ENCODE results near the gene CADM4.
"Not testable (repeated sequence)": the region's sequence is repeated elsewhere in the genome, so short reads cannot be mapped to it uniquely, and the experiment has no call there.

CADM4 gene

DNA sequence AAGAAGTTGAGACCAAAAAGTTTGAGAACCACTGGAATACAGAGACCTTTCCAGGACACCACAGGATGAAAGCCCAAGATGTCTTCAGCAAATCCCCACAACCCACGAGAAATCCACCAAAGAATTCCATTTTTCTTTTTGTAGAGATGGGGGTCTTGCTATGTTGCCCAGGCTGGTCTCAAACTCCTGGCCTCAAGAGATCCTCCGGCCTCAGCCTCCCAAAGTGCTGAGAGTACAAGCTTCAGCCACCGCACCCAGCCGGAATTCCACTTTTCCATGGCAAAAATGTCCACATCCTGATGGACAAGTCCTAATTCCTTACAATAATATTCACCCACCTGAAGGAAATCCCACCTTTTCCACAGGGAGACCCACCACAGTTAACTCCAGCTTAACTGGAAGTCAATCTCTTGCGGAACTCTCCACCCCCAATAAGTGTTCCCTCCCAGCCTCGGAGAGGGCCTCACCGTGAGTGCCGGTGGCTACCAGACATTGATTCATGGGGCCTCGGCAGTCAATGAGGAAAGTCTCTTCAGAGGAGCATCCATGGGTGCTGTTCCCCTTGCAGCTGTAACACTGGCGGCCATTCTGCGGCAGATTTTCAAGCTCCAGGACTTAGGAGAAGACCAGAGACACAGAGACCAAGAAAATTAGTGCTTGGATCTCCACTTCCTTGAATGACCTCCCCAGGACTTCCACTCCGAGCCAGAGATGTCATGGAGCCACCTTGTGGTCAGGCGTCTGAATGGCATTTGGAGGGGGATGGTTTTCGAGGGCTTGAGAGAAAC lies 12.3 kb upstream of the CADM4 start:
- Histone ChIP-seq H3K9me3 (ENCODE audit: control insufficient read depth, insufficient read depth, low read length) (no peaks in the 10 kb centered on the region), H3K36me3 (ENCODE audit: insufficient read depth, low read length) (no peaks in the 10 kb centered on the region; the same call in 1 of the 2 replicates), H3K9ac (ENCODE audit: low read depth, low read length) (no peak overlapping the region), H3K4me1 (ENCODE audit: insufficient read depth, low read length) (no peaks in the 10 kb centered on the region)

- H3K9ac ChIP-seq (ENCODE audit: low read depth, low read length); H3K9me3 ChIP-seq (ENCODE audit: control insufficient read depth, insufficient read depth, low read length); H3K4me1 ChIP-seq (ENCODE audit: insufficient read depth, low read length); H3K36me3 ChIP-seq (ENCODE audit: insufficient read depth, low read length): not testable (repeated sequence)
Observed at GRCh38 chr19:43650276-43650675, 10.6 kb upstream of the CADM4 start.

- Histone ChIP-seq H3K9me3 (ENCODE audit: control insufficient read depth, insufficient read depth, low read length) (no peaks in the 10 kb centered on the region), H3K9ac (ENCODE audit: low read depth, low read length) (no peak overlapping the region), H3K4me1 (ENCODE audit: insufficient read depth, low read length) (no peaks in the 10 kb centered on the region), H3K36me3 (ENCODE audit: insufficient read depth, low read length) (no peaks in the 10 kb centered on the region)
Observed at GRCh38 chr19:43649514-43649913, 9.9 kb upstream of the CADM4 start.

- no peaks in the 10 kb centered on the region for H3K9me3 ChIP-seq (ENCODE audit: control insufficient read depth, insufficient read depth, low read length)
- H3K36me3 ChIP-seq (ENCODE audit: insufficient read depth, low read length) = no peaks in the 10 kb centered on the region
- H3K9ac ChIP-seq (ENCODE audit: low read depth, low read length) = no peak overlapping the region
- H3K4me1 ChIP-seq (ENCODE audit: insufficient read depth, low read length) = no peaks in the 10 kb centered on the region
Observed at GRCh38 chr19:43648633-43649032, 9.0 kb upstream of the CADM4 start.

- H3K36me3 ChIP-seq (ENCODE audit: insufficient read depth, low read length) = no peaks in the 10 kb centered on the region
- H3K9me3 ChIP-seq (ENCODE audit: control insufficient read depth, insufficient read depth, low read length) = no peaks in the 10 kb centered on the region
- H3K9ac ChIP-seq (ENCODE audit: low read depth, low read length) = no peak overlapping the region
- H3K4me1 ChIP-seq (ENCODE audit: insufficient read depth, low read length) = no peaks in the 10 kb centered on the region; the same call in 1 of the 2 replicates
Observed at GRCh38 chr19:43644181-43644580, 4.5 kb upstream of the CADM4 start.

DNA sequence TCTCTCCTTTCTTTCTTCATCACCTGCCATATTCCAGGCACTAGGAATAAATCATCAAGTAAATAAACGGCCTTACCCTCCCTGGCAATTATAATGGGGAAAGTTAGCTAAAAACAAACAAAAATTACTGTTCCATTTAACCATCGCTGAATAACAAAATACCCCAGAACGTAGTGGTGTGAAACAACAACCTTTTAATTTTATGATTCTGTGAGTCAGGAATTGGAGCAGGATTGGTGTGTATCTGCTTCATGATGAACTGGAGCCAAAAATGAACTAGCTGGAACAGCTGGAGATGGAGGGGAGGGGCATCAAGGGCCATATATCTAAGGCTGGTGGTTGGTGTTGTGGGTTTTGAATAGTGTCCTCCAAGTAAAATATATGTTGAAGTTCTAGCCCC lies 3.7 kb upstream of the CADM4 start:
- peaks cover 5% of the 10 kb centered on the region; the same call in 1 of the 2 replicates for H3K4me1 ChIP-seq (ENCODE audit: insufficient read depth, low read length)
- H3K9me3 ChIP-seq (ENCODE audit: control insufficient read depth, insufficient read depth, low read length) = no peaks in the 10 kb centered on the region
- H3K36me3 ChIP-seq (ENCODE audit: insufficient read depth, low read length) = no peaks in the 10 kb centered on the region
- H3K9ac ChIP-seq (ENCODE audit: low read depth, low read length) = no peak overlapping the region

GRCh38 chr19:43642531-43642930 lies 2.9 kb upstream of the CADM4 start:
- H3K9ac ChIP-seq (ENCODE audit: low read depth, low read length) = no peak overlapping the region
- no peaks in the 10 kb centered on the region for H3K36me3 ChIP-seq (ENCODE audit: insufficient read depth, low read length)
- peaks cover 6% of the 10 kb centered on the region; the same call in 1 of the 2 replicates for H3K4me1 ChIP-seq (ENCODE audit: insufficient read depth, low read length)
- no peaks in the 10 kb centered on the region for H3K9me3 ChIP-seq (ENCODE audit: control insufficient read depth, insufficient read depth, low read length)

DNA sequence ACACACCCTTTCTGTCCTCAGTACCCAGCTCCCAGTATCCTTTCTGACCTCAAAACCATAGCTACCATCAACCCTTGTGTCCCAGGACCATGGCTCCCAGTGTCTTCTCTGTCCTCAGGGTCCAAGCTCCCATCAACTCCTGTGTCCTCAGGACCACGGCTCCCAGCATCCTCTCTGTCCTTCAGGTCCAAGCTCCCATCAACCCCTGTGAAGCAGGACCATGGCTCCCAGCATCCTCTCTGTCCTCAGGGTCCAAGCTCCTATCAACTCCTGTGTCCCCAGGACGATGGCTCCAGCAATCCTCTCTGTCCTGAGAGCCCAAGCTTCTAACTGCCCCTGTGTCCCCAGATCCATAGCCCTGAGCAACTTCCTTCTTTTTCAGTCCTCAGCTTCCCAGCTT lies 1.7 kb upstream of the CADM4 start:
- no peak overlapping the region for H3K9ac ChIP-seq (ENCODE audit: low read depth, low read length)
- no peaks in the 10 kb centered on the region for H3K36me3 ChIP-seq (ENCODE audit: insufficient read depth, low read length)
- no peaks in the 10 kb centered on the region for H3K9me3 ChIP-seq (ENCODE audit: control insufficient read depth, insufficient read depth, low read length)
- peaks cover 7% of the 10 kb centered on the region for H3K4me1 ChIP-seq (ENCODE audit: insufficient read depth, low read length)

DNA sequence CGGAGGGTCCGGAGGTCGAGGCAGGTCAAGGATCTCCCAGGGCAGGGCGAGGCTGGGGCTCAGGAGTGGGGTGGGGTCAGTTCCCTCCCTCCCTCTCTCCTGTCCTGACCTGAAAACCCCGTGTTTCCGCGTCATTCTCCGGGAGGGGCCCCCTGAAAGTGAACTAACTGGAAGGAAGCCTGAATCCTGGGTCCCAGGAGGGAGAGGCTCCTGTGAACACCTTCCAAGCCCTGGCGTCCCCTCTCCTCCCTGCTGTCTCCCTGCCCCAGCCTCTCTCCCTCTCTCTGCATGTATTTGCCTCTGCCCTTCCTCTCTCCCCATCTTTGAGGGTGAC lies 741 bp upstream of the CADM4 start:
- Histone ChIP-seq H3K4me1 (ENCODE audit: insufficient read depth, low read length) (peaks cover 13% of the 10 kb centered on the region), H3K9me3 (ENCODE audit: control insufficient read depth, insufficient read depth, low read length) (no peaks in the 10 kb centered on the region), H3K9ac (ENCODE audit: low read depth, low read length) (peak overlapping the region; percentile 71; the same call in 1 of the 2 replicates), H3K36me3 (ENCODE audit: insufficient read depth, low read length) (no peaks in the 10 kb centered on the region)

DNA sequence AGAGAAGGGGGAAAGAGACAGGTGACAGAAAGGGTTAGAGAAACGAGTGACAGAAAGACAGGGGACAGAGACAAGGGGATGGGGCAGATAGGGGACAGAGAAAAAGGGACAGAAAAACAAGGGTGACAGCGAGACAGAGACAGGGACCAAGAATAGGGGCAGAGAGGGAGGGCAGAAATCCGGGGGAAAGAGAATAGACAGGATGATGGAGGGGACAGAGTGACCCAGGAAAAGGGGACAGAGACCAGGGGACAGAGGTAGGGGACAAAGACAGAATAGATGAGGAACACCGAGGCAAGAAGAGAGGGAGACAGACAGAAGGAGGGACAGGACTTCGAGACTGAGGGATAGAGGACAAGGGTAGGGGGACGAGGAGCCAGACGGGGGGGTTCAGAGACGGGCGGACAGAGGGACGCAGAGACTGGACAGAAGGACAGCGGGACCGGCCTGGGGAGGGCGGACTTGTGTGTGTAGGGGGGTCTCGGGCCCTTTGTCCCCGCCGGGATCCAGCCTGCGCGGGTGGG lies 593 bp downstream of the CADM4 start:
- no peaks in the 10 kb centered on the region for H3K36me3 ChIP-seq (ENCODE audit: insufficient read depth, low read length)

GRCh38 chr19:43638214-43638994 lies 1.2 kb downstream of the CADM4 start:
- no peaks in the 10 kb centered on the region for H3K9me3 ChIP-seq (ENCODE audit: control insufficient read depth, insufficient read depth, low read length)

More for the DNA sequence above, 593 bp downstream of the CADM4 start:
- Histone ChIP-seq H3K9me3 (ENCODE audit: control insufficient read depth, insufficient read depth, low read length) (no peaks in the 10 kb centered on the region), H3K4me1 (ENCODE audit: insufficient read depth, low read length) (peaks cover 15% of the 10 kb centered on the region), H3K9ac (ENCODE audit: low read depth, low read length) (peak overlapping the region; percentile 57)

DNA sequence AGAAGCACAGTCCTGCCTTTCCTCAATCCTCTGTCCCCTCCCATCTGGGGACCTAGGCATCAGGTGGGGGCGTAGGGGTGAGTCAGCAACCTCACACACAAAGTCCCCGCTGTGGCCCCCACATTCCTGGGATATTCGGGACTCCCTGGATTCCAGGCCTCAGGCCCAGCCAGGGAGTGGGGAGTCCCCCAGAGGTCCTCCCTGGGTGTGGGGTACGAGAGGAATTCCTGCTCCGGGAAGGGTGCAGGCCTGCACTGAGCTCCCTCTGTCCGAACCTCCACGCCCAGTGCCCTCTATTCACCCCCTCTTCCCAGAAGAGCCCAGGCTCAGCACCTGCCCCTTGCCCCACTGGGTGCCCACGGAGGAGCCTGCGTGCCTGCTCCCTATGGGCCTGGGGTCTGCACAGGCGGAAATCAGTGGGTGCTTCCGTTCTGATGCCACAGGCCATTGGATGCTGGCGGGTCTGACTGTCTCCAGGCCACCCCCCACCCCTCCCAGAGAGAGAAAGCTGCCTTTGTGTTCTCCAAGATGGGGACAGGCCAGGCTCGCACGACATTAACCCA lies 3.4 kb downstream of the CADM4 start:
- no peaks in the 10 kb centered on the region for H3K9me3 ChIP-seq (ENCODE audit: control insufficient read depth, insufficient read depth, low read length)
- no peaks in the 10 kb centered on the region for H3K36me3 ChIP-seq (ENCODE audit: insufficient read depth, low read length)
- H3K4me1 ChIP-seq (ENCODE audit: insufficient read depth, low read length) = peaks cover 16% of the 10 kb centered on the region
- H3K9ac ChIP-seq (ENCODE audit: low read depth, low read length) = peak overlapping the region; percentile 42

More at GRCh38 chr19:43638214-43638994, 1.2 kb downstream of the CADM4 start:
- Histone ChIP-seq H3K9ac (ENCODE audit: low read depth, low read length) (no peak overlapping the region; the same call in 1 of the 2 replicates), H3K4me1 (ENCODE audit: insufficient read depth, low read length) (peaks cover 16% of the 10 kb centered on the region), H3K36me3 (ENCODE audit: insufficient read depth, low read length) (no peaks in the 10 kb centered on the region)

GRCh38 chr19:43635561-43635940 lies 4.1 kb downstream of the CADM4 start:
- peak overlapping the region; percentile 68; the same call in 1 of the 2 replicates for H3K9ac ChIP-seq (ENCODE audit: low read depth, low read length)
- not testable (repeated sequence) for H3K36me3 ChIP-seq (ENCODE audit: insufficient read depth, low read length); H3K9me3 ChIP-seq (ENCODE audit: control insufficient read depth, insufficient read depth, low read length)
- peaks cover 16% of the 10 kb centered on the region for H3K4me1 ChIP-seq (ENCODE audit: insufficient read depth, low read length)

GRCh38 chr19:43634872-43635560 lies 4.6 kb downstream of the CADM4 start:
- Histone ChIP-seq H3K4me1 (ENCODE audit: insufficient read depth, low read length) (peaks cover 16% of the 10 kb centered on the region), H3K9ac (ENCODE audit: low read depth, low read length) (peak overlapping the region; percentile 68), H3K9me3 (ENCODE audit: control insufficient read depth, insufficient read depth, low read length) (no peaks in the 10 kb centered on the region)

More at GRCh38 chr19:43634872-43635560, 4.6 kb downstream of the CADM4 start:
- H3K36me3 ChIP-seq (ENCODE audit: insufficient read depth, low read length) = no peaks in the 10 kb centered on the region
